Activated naive CD8-positive, alpha-beta T cell (primary cell): ENCODE data around the gene ADAMTS14.

Source experiments
- H3K27ac Mint-ChIP-seq: one replicate; pipeline ENCODE4 v1.8.0; 2021; ENCODE audit warnings: mixed read lengths
- H3K27me3 Mint-ChIP-seq: one replicate; pipeline ENCODE4 v1.8.0; 2021; ENCODE audit warnings: mixed read lengths
- H3K36me3 Mint-ChIP-seq: one replicate; pipeline ENCODE4 v1.8.0; 2021; ENCODE audit warnings: mixed read lengths
- H3K4me1 Mint-ChIP-seq: one replicate; pipeline ENCODE4 v1.8.0; 2021; ENCODE audit warnings: low read depth, mixed read lengths
- H3K4me3 Mint-ChIP-seq: one replicate; pipeline ENCODE4 v1.8.0; 2021; ENCODE audit warnings: mild to moderate bottlenecking, mixed read lengths
- H3K9me3 Mint-ChIP-seq: one replicate; pipeline ENCODE4 v1.8.0; 2021; ENCODE audit warnings: low read depth, mixed read lengths

ADAMTS14 gene

DNA sequence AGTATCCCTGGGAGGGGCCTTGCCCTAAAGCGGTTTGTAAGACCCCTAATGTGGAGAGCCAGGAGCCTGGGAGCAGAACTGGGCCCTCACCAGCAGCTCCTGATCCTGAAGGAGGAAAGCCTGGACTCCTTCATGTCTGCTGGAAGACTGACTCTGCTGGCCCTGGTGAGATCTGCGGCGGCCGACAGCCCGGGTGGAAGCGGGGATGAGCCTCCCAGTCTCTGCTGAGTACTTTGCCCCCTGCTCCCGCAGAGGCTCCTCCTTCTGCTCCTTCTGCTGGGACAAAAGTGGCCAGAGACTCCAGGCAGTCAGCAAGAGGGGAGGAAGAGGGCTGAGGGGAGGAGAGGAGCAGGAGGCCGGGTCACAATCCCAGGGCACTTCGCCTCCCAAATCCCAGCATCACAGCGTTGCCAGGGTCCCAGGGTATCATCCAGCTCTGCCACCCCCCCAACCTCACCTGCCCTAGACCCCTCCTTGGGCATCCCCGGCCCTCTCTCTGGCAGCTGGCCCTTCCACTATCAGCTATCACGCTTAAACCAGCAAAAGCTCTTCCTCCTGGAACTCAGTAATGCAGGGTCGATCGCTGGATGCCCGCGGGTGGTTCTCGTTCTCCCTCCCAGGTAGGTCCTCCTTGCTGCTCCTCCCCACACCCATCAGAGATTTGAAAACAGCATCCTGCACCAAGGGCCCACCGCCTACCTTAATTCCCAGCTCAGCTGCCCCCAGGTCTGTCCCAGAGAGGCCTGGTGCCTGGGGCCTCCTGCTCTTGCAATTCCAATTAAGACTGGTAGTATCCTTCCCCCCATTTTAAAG lies 105.0 kb downstream of the ADAMTS14 start:
- Mint-ChIP-seq H3K27ac (no peak overlapping the region), H3K9me3 (no peaks in the 10 kb centered on the region), H3K4me3 (no peak overlapping the region), H3K4me1 (no peaks in the 10 kb centered on the region), H3K36me3 (no peaks in the 10 kb centered on the region), H3K27me3 (no peaks in the 10 kb centered on the region)

DNA sequence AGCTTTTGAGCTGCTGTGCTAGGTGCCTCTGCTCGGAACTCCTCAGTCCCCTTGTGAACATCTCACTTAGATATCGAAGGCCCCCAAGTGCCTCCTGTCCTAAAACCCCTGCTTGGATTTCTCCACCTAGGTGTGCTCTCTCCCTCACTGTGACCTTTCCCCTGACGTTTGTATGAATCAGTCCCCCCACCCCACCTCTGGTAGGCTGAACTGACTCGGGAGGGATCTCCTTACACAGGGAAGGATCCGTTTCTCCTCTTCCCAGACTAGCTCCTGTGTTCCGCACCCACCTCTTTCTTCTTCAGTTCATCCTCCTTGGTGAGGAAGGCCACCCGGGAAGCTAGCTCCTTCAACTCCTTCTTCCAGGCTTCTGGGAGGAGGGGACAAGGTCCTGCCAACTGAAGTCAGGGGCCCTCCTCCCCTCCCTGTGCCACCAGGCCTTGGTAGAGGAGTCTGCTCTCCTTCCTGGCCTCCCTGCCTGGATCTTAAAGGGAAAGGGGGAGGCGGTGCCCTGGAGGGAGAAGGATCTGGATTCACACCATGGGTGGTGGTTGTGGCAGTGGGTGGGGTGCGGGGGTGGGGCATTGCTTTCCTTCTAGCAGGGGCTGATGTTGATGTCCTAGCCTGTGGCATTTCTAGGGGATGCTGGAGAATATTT lies 106.1 kb downstream of the ADAMTS14 start:
- Mint-ChIP-seq H3K27ac (no peak overlapping the region), H3K4me1 (no peaks in the 10 kb centered on the region), H3K36me3 (no peaks in the 10 kb centered on the region), H3K9me3 (no peaks in the 10 kb centered on the region), H3K4me3 (no peak overlapping the region), H3K27me3 (no peaks in the 10 kb centered on the region)

DNA sequence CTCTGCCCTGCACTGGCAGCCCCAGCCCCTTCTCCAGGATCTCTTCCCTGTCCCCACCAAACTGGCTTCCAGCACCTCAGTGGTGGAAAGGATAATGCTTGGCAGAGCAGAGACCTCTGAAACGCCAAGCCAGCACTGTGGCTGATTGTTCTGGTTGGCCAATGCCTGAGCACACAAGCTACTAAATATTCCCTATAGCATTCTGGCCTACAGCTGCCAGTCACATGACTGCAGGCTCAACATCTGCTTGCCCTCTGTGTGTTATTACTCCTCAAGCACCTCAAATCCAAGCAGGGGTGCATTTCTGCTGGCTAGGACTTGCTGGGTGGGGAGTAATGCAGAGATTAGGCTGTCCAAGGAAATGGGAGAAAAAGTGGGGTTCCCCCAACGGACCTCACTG lies 106.8 kb downstream of the ADAMTS14 start:
- Mint-ChIP-seq H3K27me3 (no peaks in the 10 kb centered on the region), H3K4me3 (no peak overlapping the region), H3K27ac (no peak overlapping the region), H3K36me3 (no peaks in the 10 kb centered on the region), H3K9me3 (no peaks in the 10 kb centered on the region), H3K4me1 (no peaks in the 10 kb centered on the region)

DNA sequence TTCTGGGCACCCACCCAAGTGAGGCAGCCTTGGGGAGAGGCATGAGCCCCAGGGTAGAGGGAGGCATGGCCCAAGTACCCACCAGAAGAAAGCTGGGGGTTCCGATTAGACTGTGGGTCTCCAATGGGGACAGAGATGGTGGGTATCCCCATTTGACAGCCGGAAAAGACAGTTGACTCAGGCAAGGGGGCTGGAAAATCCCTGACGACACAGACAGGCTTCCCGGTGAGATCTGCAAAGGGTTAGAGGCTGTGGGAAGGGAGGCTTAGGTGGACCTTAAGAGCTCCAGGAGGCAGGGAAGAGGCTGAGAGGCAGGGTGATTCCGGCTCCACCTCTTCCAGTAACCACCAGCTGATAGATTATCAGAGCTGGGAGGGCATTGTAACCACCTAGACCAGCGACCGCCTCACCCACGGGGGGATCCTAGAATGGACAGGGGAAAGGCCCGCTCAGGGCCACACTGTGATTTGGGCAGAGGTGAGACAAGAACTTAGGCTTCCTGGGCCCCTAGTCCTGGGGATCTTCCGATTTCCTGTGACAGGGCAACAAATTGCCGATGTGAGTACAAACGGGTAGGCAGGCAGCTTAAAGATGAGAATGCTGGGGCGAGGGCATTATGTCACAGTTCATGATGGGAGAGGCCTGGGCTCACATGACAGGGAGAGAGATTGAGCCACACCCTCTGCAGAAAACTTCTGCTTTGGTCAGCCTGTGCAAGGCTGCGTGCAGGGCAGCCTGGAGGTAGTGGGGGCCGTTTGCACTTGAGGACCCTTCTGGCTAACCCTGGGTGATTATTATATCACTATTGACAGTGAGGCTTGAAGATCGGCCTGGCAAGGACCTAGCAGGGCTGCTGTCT lies 107.4 kb downstream of the ADAMTS14 start:
- H3K4me3 Mint-ChIP-seq: no peak overlapping the region
- no peaks in the 10 kb centered on the region for H3K36me3 Mint-ChIP-seq
- H3K4me1 Mint-ChIP-seq: no peaks in the 10 kb centered on the region
- no peaks in the 10 kb centered on the region for H3K9me3 Mint-ChIP-seq
- no peaks in the 10 kb centered on the region for H3K27me3 Mint-ChIP-seq
- H3K27ac Mint-ChIP-seq: no peak overlapping the region

DNA sequence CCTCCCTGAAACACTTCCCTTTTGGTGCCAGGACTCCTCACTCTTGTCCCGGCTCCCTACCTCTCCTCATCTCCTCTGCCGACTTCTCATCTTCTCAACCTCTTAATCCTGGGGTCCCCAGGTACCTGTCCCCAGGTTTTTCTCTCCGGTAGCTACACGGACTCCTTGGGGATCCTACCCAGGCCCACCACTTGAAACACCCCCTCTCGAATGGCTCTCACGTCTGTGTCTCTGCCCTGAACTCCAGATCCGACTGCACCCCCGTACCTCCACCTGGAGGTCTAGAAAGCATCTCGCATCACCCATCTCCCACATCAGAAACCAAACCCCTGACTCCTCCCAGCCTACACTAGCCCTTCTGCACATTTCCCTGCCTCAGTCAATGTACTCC lies 108.1 kb downstream of the ADAMTS14 start:
- Mint-ChIP-seq H3K27ac (no peak overlapping the region), H3K4me1 (no peaks in the 10 kb centered on the region), H3K36me3 (no peaks in the 10 kb centered on the region)

DNA sequence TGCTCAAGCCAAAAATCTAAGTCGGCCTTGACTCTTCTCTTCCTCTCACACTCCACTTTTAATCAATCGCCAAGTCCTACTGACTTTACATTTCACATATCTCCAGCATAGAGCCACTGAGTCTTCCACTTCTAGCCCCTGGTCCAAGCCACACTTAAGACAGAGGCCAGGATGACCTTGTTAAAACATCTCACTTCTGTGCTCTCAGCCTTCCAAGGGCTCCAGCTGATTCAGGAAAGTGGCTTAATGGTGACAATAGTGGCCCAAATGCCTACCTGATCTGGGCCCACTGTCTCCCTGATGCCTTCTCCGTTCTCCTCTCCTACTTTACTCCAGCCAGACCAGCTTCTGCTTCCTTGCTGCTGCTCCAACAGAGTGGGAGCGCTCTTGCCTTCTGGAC lies 108.5 kb downstream of the ADAMTS14 start:
- Mint-ChIP-seq H3K27ac (no peak overlapping the region), H3K27me3 (no peaks in the 10 kb centered on the region)

More for the DNA sequence above, 108.1 kb downstream of the ADAMTS14 start:
- Mint-ChIP-seq H3K4me3 (no peak overlapping the region), H3K27me3 (no peaks in the 10 kb centered on the region), H3K9me3 (no peaks in the 10 kb centered on the region)

GRCh38 chr10:70781461-70782051 lies 109.2 kb downstream of the ADAMTS14 start:
- no peaks in the 10 kb centered on the region for H3K27me3 Mint-ChIP-seq
- no peak overlapping the region for H3K27ac Mint-ChIP-seq
- H3K36me3 Mint-ChIP-seq: no peaks in the 10 kb centered on the region
- no peak overlapping the region for H3K4me3 Mint-ChIP-seq
- no peaks in the 10 kb centered on the region for H3K9me3 Mint-ChIP-seq
- H3K4me1 Mint-ChIP-seq: no peaks in the 10 kb centered on the region

More for the DNA sequence above, 108.5 kb downstream of the ADAMTS14 start:
- Mint-ChIP-seq H3K4me3 (no peak overlapping the region), H3K9me3 (no peaks in the 10 kb centered on the region), H3K4me1 (no peaks in the 10 kb centered on the region), H3K36me3 (no peaks in the 10 kb centered on the region)

GRCh38 chr10:70782086-70782745 lies 109.9 kb downstream of the ADAMTS14 start:
- Mint-ChIP-seq H3K4me3 (no peak overlapping the region), H3K36me3 (no peaks in the 10 kb centered on the region), H3K27ac (no peak overlapping the region), H3K4me1 (peaks cover 6% of the 10 kb centered on the region), H3K27me3 (no peaks in the 10 kb centered on the region), H3K9me3 (no peaks in the 10 kb centered on the region)

- Mint-ChIP-seq H3K36me3 (no peaks in the 10 kb centered on the region), H3K27me3 (no peaks in the 10 kb centered on the region), H3K9me3 (no peaks in the 10 kb centered on the region), H3K4me1 (peaks cover 8% of the 10 kb centered on the region), H3K4me3 (no peak overlapping the region), H3K27ac (no peak overlapping the region)
Observed at GRCh38 chr10:70782746-70783680, 110.7 kb downstream of the ADAMTS14 start.

GRCh38 chr10:70784016-70784415 lies 111.7 kb downstream of the ADAMTS14 start:
- Mint-ChIP-seq H3K4me1 (peaks cover 8% of the 10 kb centered on the region), H3K9me3 (no peaks in the 10 kb centered on the region), H3K27me3 (no peaks in the 10 kb centered on the region), H3K27ac (no peak overlapping the region), H3K36me3 (no peaks in the 10 kb centered on the region), H3K4me3 (no peak overlapping the region)

DNA sequence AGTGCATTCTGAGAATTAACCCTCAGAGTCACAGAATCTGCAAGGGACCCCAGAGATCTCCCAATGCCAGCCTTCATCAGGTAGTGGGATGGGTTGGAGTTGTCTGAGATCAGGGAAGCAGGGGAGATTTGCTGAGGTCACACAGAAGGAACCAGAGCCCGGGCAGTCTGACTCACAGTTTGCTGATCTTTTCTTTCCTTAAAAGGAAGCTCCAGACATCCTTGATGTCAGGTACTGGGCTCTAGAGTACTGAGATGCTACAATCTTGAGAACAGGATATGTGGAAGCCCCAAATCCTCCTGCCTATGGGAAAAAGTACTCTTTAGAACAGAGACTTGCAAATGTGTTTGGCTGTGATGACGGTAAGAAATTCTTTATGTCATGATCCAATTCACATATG lies 112.2 kb downstream of the ADAMTS14 start:
- Mint-ChIP-seq H3K27ac (no peak overlapping the region), H3K4me3 (no peak overlapping the region), H3K4me1 (peaks cover 8% of the 10 kb centered on the region), H3K9me3 (no peaks in the 10 kb centered on the region), H3K36me3 (no peaks in the 10 kb centered on the region), H3K27me3 (no peaks in the 10 kb centered on the region)

GRCh38 chr10:70785190-70785589 lies 112.9 kb downstream of the ADAMTS14 start, which contains the start of gene TBATA:
Gene TBATA, minus strand, starts transcription at chr10:70785377. Its CDS starts 1,998 bp downstream, at chr10:70783379.
- no peak within 1 kb of the TSS for H3K27ac Mint-ChIP-seq
- no peaks in the 10 kb centered on the region for H3K9me3 Mint-ChIP-seq
- H3K27me3 Mint-ChIP-seq: no peaks in the 10 kb centered on the region
- H3K36me3 Mint-ChIP-seq: no peaks in the 10 kb centered on the region
- H3K4me3 Mint-ChIP-seq: no peak within 1 kb of the TSS
- peaks cover 9% of the 10 kb centered on the region for H3K4me1 Mint-ChIP-seq

DNA sequence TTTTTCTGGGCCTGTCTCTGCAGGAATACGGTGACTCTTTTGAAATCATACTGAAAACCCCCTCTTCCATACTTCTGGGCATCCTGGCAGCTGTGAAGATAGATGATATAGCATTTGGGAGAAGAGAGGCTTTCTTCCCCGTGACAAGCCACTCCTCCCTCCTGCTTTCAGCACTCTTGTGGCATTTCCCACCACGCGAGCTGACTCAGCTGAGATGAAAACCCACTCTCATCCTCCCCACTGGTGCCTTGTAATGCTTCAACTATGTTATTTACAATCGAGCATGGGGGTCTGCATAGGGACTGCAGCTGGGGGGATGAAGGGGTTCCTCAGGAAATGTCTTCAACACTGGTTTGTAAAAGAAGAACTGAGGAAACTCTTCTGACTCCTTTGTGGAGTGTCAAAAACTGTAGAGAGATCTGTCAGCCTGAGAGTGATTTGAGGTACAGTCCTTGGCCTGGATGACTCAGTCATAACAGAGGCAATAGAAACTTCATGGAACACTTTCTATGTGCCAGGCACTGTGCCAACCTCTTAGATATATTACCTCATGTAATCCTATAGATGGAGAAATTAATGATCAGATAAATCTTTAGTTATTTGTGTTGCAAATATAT lies 114.6 kb downstream of the ADAMTS14 start:
- Mint-ChIP-seq H3K27ac (no peak overlapping the region), H3K4me1 (peaks cover 22% of the 10 kb centered on the region), H3K27me3 (no peaks in the 10 kb centered on the region), H3K9me3 (no peaks in the 10 kb centered on the region), H3K4me3 (no peak overlapping the region), H3K36me3 (no peaks in the 10 kb centered on the region)
